SK-N-SH (cell line): ENCODE results near the gene TAF1B. TPM values are rescaled to one million over a fixed set of nuclear protein-coding genes. Genes with fewer than 3 reads are reported as not detected.

Source experiments
- CTCF ChIA-PET: fragments of 300-600, 350-600 bp; formaldehyde crosslinking; extraction: SDS; loops from one replicate; lab custom pipeline; 2021; lab: Yijun Ruan, JAX
- POLR2A ChIA-PET: fragments of 350-600 bp; sonication (Branson Sonifier 250); formaldehyde crosslinking; extraction: SDS; loops from one replicate; lab custom pipeline; 2020; ENCODE audit warnings: antibody characterized with exemption, inconsistent platforms; lab: Yijun Ruan, JAX
- DNase-seq: peaks from one replicate; pipeline ENCODE4 v3.0.0; 2012
- H2AFZ ChIP-seq: fragments of 200-600 bp; sonication (generic); 2 replicates; pipeline ENCODE4 v1.8.1; 2016; ENCODE audit warnings: antibody characterized with exemption, mild to moderate bottlenecking, low read depth
- H3F3A ChIP-seq: fragments of 200-600 bp; sonication (generic); replicated peaks from 2 replicates; pipeline ENCODE3; 2016; ENCODE audit warnings: antibody characterized with exemption, mild to moderate bottlenecking; ENCODE audit not compliant: insufficient read depth
- H3K27ac ChIP-seq, 2 experiments: fragments of 200-500 bp in 1 of 2; fragments of 200-600 bp in 1 of 2; sonication (Bioruptor generic) in 1 of 2; sonication (generic), shearing (Covaris generic) in 1 of 2; 2 replicates each; pipeline versions ENCODE4 v1.5.1 to v1.6.1; 2014 to 2016; ENCODE audit warnings: low read depth in 2 of 2, inconsistent platforms in 1 of 2, low read length in 1 of 2, mild to moderate bottlenecking in 1 of 2, mixed read lengths in 1 of 2
- H3K27me3 ChIP-seq: fragments of 200-600 bp; sonication (generic), shearing (Covaris generic); 2 replicates; pipeline ENCODE4 v1.6.1; 2016; ENCODE audit warnings: mixed run types; ENCODE audit not compliant: insufficient read depth
- H3K36me3 ChIP-seq, 2 experiments: fragments of 200-500 bp in 1 of 2; fragments of 200-600 bp in 1 of 2; sonication (Bioruptor generic) in 1 of 2; sonication (generic) in 1 of 2; replicated peaks in 1 of 2; 2 replicates each; pipeline versions ENCODE3 to v1.5.1; 2014 to 2016; ENCODE audit warnings: low read length in 1 of 2, mild to moderate bottlenecking in 1 of 2; ENCODE audit not compliant: insufficient read depth in 2 of 2, control insufficient read depth in 1 of 2
- H3K4me1 ChIP-seq, 2 experiments: fragments of 200-500 bp in 1 of 2; fragments of 200-600 bp in 1 of 2; sonication (Bioruptor generic) in 1 of 2; sonication (generic), shearing (Covaris generic) in 1 of 2; 2 replicates each; pipeline versions ENCODE4 v1.5.1 to v1.6.1; 2014 to 2016; ENCODE audit warnings: low read depth in 1 of 2, low read length in 1 of 2, mixed run types in 1 of 2; ENCODE audit not compliant: insufficient read depth in 2 of 2, control insufficient read depth in 1 of 2
- H3K4me2 ChIP-seq: fragments of 200-600 bp; sonication (generic), shearing (Covaris generic); 2 replicates; pipeline ENCODE4 v1.6.1; 2017; ENCODE audit warnings: mixed run types
- H3K4me3 ChIP-seq, 2 experiments: fragments of 200-500 bp in 1 of 2; fragments of 200-600 bp in 1 of 2; sonication (Bioruptor generic) in 1 of 2; sonication (generic), shearing (Covaris generic) in 1 of 2; 2 replicates each; pipeline versions ENCODE4 v1.5.1 to v1.8.1; 2014 to 2016; ENCODE audit warnings: low read depth in 2 of 2, inconsistent platforms in 1 of 2, low read length in 1 of 2, mild to moderate bottlenecking in 1 of 2, mixed read lengths in 1 of 2, moderate library complexity in 1 of 2
- H3K79me2 ChIP-seq: fragments of 200-600 bp; sonication (generic); 2 replicates; pipeline ENCODE4 v1.8.1; 2017; ENCODE audit warnings: mild to moderate bottlenecking; ENCODE audit not compliant: insufficient read depth
- H3K9ac ChIP-seq: fragments of 200-600 bp; sonication (generic); 2 replicates; pipeline ENCODE4 v1.6.1; 2017; ENCODE audit warnings: mixed run types
- H3K9me2 ChIP-seq: fragments of 200-600 bp; sonication (generic); 2 replicates; pipeline ENCODE4 v1.6.1; 2017; ENCODE audit warnings: mixed run types
- H3K9me3 ChIP-seq: fragments of 200-600 bp; sonication (generic); 2 replicates; pipeline ENCODE4 v1.6.1; 2017; ENCODE audit warnings: mixed run types, mild to moderate bottlenecking, moderate library complexity
- H4K20me1 ChIP-seq: fragments of 200-600 bp; sonication (generic); 2 replicates; pipeline ENCODE4 v1.6.1; 2017; ENCODE audit warnings: mild to moderate bottlenecking, mixed run types; ENCODE audit not compliant: insufficient read depth
- CHD2 ChIP-seq: fragments of 150-350 bp; IDR thresholded peaks from 2 replicates; pipeline ENCODE4 v1.6.1; 2018; ENCODE audit warnings: low read length; ENCODE audit not compliant: partially characterized antibody
- EZH2phosphoT487 ChIP-seq: fragments of 200-600 bp; sonication (generic); IDR thresholded peaks from 2 replicates; pipeline ENCODE4 v1.6.1; 2017; ENCODE audit warnings: low read depth, mixed run types, mild to moderate bottlenecking, antibody characterized with exemption, moderate library complexity, borderline replicate concordance
- FOSL2 ChIP-seq: IDR thresholded peaks from 2 replicates; pipeline ENCODE4 v1.4.0; 2012; ENCODE audit warnings: low read depth, mild to moderate bottlenecking, moderate library complexity, borderline replicate concordance
- FOXM1 ChIP-seq: IDR thresholded peaks from 2 replicates; pipeline ENCODE4 v1.4.0; 2012; ENCODE audit warnings: low read depth, mild to moderate bottlenecking
- GABPA ChIP-seq: IDR thresholded peaks from 2 replicates; pipeline ENCODE4 v1.4.0; 2012; ENCODE audit warnings: low read depth, mild to moderate bottlenecking
- GATA2 ChIP-seq: sonication (generic); formaldehyde crosslinking; IDR thresholded peaks from 2 replicates; pipeline ENCODE4 v1.5.0; 2020; ENCODE audit warnings: mild to moderate bottlenecking, missing genetic modification reagents
- MEF2A ChIP-seq: IDR thresholded peaks from 2 replicates; pipeline ENCODE4 v1.4.0; 2012; ENCODE audit warnings: low read depth, borderline replicate concordance
- RAD21 ChIP-seq: IDR thresholded peaks from 2 replicates; pipeline ENCODE4 v1.6.1; 2012; ENCODE audit warnings: mild to moderate bottlenecking, low read length
- RXRA ChIP-seq: IDR thresholded peaks from 2 replicates; pipeline ENCODE4 v1.4.0; 2012; ENCODE audit warnings: low read depth, mild to moderate bottlenecking, borderline replicate concordance
- SIN3A ChIP-seq: IDR thresholded peaks from 2 replicates; pipeline ENCODE4 v1.6.1; 2012; ENCODE audit warnings: low read depth, mild to moderate bottlenecking, low read length, moderate library complexity, borderline replicate concordance
- TAF1 ChIP-seq: IDR thresholded peaks from 2 replicates; pipeline ENCODE4 v1.6.1; 2012; ENCODE audit warnings: low read depth, mild to moderate bottlenecking, low read length, moderate library complexity, borderline replicate concordance
- TCF12 ChIP-seq: IDR thresholded peaks from 2 replicates; pipeline ENCODE4 v1.4.0; 2012
- WGBS: methylation state at CpG from one replicate; pipeline ENCODE4 v1.1.6; 2017; ENCODE audit warnings: low lambda C conversion rate; 5-methylcytosine and 5-hydroxymethylcytosine counted together
- polyA plus RNA-seq, 3 experiments: library from polyadenylated mRNA; depleted of rRNA; stranded (reverse); fragments of >200 nt; gene quantifications; 2 replicates each; pipeline ENCODE4 v1.2.3, GENCODE V29; 2012
- TF ChIP-seq, protein P1 (sequence below): IDR thresholded peaks from 2 replicates; pipeline ENCODE4 v1.6.1; 2012; ENCODE audit warnings: mild to moderate bottlenecking, low read depth, low read length, moderate library complexity
- TF ChIP-seq, protein P2 (sequence below): fragments of 150-350 bp; IDR thresholded peaks from 2 replicates; pipeline ENCODE4 v1.6.1; 2017; ENCODE audit warnings: antibody characterized with exemption, low read length, low read depth, borderline replicate concordance
- TF ChIP-seq, protein P3 (sequence below): IDR thresholded peaks from 2 replicates; pipeline ENCODE4 v1.4.0; 2012; ENCODE audit warnings: low read depth, borderline replicate concordance

TAF1B gene
- polyA plus RNA-seq, 1 of the 3 experiments (the other 2 are of a cell fraction): 7.8 TPM

DNA sequence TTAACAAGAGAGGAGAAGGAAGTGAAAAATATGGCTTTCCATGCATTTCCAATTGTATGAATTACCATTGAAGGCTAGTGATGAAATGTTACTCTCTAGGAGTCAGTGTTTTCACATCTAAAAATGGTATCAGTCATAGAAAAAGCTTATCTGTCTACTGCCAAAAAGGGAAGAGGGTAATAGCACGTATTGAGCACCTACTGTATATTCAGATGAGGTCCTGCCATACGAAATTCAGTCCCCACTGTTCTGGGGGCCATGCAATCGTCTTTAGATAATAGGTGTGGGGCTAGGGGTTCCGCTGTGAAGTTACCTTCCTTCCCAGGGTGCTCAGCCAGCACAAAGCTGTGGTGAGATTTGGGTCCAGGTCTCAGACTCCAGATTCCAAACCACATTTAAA, 94.0 kb downstream of the TAF1B start:
- TF ChIP-seq, protein P1, sequence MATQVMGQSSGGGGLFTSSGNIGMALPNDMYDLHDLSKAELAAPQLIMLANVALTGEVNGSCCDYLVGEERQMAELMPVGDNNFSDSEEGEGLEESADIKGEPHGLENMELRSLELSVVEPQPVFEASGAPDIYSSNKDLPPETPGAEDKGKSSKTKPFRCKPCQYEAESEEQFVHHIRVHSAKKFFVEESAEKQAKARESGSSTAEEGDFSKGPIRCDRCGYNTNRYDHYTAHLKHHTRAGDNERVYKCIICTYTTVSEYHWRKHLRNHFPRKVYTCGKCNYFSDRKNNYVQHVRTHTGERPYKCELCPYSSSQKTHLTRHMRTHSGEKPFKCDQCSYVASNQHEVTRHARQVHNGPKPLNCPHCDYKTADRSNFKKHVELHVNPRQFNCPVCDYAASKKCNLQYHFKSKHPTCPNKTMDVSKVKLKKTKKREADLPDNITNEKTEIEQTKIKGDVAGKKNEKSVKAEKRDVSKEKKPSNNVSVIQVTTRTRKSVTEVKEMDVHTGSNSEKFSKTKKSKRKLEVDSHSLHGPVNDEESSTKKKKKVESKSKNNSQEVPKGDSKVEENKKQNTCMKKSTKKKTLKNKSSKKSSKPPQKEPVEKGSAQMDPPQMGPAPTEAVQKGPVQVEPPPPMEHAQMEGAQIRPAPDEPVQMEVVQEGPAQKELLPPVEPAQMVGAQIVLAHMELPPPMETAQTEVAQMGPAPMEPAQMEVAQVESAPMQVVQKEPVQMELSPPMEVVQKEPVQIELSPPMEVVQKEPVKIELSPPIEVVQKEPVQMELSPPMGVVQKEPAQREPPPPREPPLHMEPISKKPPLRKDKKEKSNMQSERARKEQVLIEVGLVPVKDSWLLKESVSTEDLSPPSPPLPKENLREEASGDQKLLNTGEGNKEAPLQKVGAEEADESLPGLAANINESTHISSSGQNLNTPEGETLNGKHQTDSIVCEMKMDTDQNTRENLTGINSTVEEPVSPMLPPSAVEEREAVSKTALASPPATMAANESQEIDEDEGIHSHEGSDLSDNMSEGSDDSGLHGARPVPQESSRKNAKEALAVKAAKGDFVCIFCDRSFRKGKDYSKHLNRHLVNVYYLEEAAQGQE: no peak
- TF ChIP-seq FOSL2 (no peak), TAF1 (no peak), MEF2A (no peak), EZH2phosphoT487 (no peak), SIN3A (no peak), CHD2 (no peak), FOXM1 (no peak), TCF12 (no peak), GATA2 (CRISPR knock-in tag) (no peak), RAD21 (no peak), RXRA (no peak), GABPA (no peak)
- TF ChIP-seq, protein P2, sequence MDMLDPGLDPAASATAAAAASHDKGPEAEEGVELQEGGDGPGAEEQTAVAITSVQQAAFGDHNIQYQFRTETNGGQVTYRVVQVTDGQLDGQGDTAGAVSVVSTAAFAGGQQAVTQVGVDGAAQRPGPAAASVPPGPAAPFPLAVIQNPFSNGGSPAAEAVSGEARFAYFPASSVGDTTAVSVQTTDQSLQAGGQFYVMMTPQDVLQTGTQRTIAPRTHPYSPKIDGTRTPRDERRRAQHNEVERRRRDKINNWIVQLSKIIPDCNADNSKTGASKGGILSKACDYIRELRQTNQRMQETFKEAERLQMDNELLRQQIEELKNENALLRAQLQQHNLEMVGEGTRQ: no peak
- TF ChIP-seq, protein P3, sequence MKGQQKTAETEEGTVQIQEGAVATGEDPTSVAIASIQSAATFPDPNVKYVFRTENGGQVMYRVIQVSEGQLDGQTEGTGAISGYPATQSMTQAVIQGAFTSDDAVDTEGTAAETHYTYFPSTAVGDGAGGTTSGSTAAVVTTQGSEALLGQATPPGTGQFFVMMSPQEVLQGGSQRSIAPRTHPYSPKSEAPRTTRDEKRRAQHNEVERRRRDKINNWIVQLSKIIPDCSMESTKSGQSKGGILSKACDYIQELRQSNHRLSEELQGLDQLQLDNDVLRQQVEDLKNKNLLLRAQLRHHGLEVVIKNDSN: no peak
- TF ChIP-seq, all 33 proteins: peak for 0
- POLR2A ChIA-PET: no interaction called here

More for the DNA sequence above, 94.0 kb downstream of the TAF1B start:
- Histone ChIP-seq H3K4me2 (no peak overlapping the region), H3K9me2 (no peaks in the 10 kb centered on the region), H4K20me1 (no peaks in the 10 kb centered on the region), H3K36me3 (peaks cover 21 to 26% of the 10 kb centered on the region in 2 experiments), H3F3A (no peaks in the 10 kb centered on the region), H3K4me1 (peaks cover 7 to 11% of the 10 kb centered on the region in 2 experiments; a peak in 3 of 4 replicates), H3K27ac (no peak overlapping the region), H3K9ac (no peak overlapping the region), H3K9me3 (no peaks in the 10 kb centered on the region), H3K79me2 (no peaks in the 10 kb centered on the region), H2AFZ (no peak overlapping the region), H3K27me3 (no peaks in the 10 kb centered on the region), H3K4me3 (no peak overlapping the region)
- DNase-seq: no peak
- 87% methylated on average over 3 of the region's 4 CpGs for WGBS
- CTCF ChIA-PET: interaction anchor here (0.9 to 1.5 kb wide), 3 partner anchors 17 to 47 kb away, joined by 3 to 7 read pairs (median 3); no protein-coding TSS in a partner anchor
